Gastroesophageal sphincter (tissue), 3 donors: Measurements from ENCODE around the gene SNPH.

ENCODE experiments used
- EP300 ChIP-seq: sonication (generic); formaldehyde crosslinking; IDR thresholded peaks from one replicate; pipeline ENCODE4 v1.6.1; 2017; ENCODE audit warnings: antibody characterized with exemption, mild to moderate bottlenecking
- POLR2AphosphoS5 ChIP-seq: sonication (generic); formaldehyde crosslinking; IDR thresholded peaks from one replicate; pipeline ENCODE4 v1.6.1; 2017; ENCODE audit warnings: antibody characterized with exemption
- TF ChIP-seq, protein P1 (sequence below), 4 experiments: fragments of 200-600 bp in 2 of 4; fragments of 450-650 bp in 2 of 4; sonication (generic) in 1 of 4; IDR thresholded peaks; one replicate each; pipeline ENCODE4 v1.5.1; 2017 to 2019; ENCODE audit warnings: antibody characterized with exemption in 4 of 4, mild to moderate bottlenecking in 2 of 4, moderate library complexity in 2 of 4

DNA sequence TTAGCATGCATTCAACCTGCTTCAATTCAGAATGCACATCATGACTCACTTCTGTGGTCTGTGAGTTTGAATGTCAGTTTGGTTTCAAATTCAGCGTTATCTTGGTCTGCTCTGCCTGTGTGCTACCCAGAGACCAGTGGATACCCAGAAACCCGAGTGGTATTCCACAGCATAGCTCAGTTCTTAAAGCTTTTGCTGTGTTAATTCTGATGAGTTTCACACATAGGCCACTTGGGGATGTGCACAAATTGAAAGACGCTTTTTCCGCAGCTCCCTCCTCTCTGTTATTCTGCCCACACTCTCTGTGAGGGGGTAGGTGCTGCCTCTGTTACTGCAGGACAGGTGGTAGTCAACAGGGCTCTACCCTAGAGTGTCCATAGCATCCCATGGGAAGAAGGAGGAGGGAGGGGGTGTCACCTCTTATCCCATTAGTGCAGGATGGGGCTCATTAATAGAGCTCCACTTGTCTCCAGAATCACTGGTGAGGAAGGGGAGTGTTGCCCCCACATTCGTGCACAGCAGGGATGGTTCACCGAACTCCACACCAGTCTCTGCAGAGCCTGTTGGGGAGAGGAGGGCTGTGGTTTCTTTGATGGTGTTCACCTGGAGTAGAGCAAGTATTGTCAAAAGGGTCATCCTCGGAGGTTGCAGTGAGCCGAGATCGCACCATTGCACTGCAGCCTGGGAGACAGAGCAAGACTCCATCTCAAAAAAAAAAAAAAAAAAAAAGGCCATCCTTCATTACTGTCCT is 92.0 kb downstream of the SNPH start:
- no peak for TF ChIP-seq POLR2AphosphoS5
- no peak for TF ChIP-seq EP300
- TF ChIP-seq, protein P1, sequence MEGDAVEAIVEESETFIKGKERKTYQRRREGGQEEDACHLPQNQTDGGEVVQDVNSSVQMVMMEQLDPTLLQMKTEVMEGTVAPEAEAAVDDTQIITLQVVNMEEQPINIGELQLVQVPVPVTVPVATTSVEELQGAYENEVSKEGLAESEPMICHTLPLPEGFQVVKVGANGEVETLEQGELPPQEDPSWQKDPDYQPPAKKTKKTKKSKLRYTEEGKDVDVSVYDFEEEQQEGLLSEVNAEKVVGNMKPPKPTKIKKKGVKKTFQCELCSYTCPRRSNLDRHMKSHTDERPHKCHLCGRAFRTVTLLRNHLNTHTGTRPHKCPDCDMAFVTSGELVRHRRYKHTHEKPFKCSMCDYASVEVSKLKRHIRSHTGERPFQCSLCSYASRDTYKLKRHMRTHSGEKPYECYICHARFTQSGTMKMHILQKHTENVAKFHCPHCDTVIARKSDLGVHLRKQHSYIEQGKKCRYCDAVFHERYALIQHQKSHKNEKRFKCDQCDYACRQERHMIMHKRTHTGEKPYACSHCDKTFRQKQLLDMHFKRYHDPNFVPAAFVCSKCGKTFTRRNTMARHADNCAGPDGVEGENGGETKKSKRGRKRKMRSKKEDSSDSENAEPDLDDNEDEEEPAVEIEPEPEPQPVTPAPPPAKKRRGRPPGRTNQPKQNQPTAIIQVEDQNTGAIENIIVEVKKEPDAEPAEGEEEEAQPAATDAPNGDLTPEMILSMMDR (IDR thresholded peaks at IDR 0.05), result no peak
